ENCODE results near the gene EIF2AK2. TPM values are rescaled to one million over a fixed set of nuclear protein-coding genes. Genes with fewer than 3 reads are reported as not detected.
"Not testable (repeated sequence)": the region's sequence is repeated elsewhere in the genome, so short reads cannot be mapped to it uniquely, and the experiment has no call there.

EIF2AK2 gene
- 10 to 100 TPM; 28.8 to 31.6 TPM for total RNA-seq
- polyA plus RNA-seq: 10 to 100 TPM; 14.6 to 44.1 TPM

DNA sequence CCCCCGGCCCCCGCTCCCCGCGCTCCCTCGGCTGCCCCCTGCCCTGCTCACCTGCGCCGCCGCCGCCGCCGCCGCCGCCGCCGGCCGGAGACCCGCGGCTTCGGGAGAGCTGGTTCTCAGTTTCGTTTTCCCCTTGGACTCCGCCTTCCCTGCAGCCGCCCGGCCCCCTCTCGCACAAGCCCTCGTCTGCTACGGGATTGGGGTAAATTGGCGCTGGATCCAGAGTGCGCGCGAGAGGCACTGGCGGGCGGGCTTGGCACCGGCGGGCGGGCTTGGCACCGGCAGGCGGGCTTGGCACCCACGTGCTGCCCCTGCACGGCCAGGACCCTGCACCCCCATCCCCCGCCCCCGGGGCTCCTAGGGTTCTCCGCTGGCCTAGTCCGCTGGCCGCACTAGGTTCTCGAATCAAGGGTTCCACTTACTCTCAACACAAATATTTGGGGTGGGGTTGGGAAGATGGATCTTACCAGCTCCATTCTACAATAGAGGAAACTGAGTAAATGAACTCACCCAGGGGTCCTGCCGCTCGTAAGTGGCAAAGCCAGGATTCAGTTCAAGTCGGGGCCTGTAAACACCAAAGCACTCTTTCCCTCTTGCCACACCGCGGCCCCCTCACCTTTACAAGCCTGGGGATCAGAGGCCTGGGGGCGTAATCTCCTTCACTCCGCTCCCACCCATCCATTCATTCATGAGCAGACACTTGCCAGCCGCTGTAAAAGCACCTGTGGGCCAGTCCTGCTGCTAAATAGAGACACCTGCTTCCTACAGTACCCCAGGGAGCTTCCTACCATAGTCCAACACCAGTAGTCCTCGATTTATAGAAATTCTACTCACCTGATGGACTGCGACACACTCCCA, at the start of gene EIF2AK2:
TSS of gene EIF2AK2 (minus strand) at position 124 of the 858 bp plus-strand sequence. CDS start 9,174 bp downstream, outside the sequence.
- Histone ChIP-seq H3K4me3 (ENCODE audit: low read length in 2 of 2) (peak within 1 kb of the TSS; percentile 62 to 63), H3K27ac (ENCODE audit: low read depth, low read length) (peak within 1 kb of the TSS; percentile 72), H3K36me3 (ENCODE audit: insufficient read depth, low read length) (no peaks in the 10 kb centered on the region), H3K9me3 (ENCODE audit: control insufficient read depth in 1 of 2, low read length in 2 of 2) (no peaks in the 10 kb centered on the region), H3K27me3 (ENCODE audit: insufficient read depth, low read length) (no peaks in the 10 kb centered on the region), H3K4me1 (ENCODE audit: insufficient read depth, low read length) (peaks cover 26% of the 10 kb centered on the region)
- intact Hi-C loops (cut with micrococcal nuclease): loop anchor here (1.0 to 5.0 kb wide), 4 partner anchors 40 to 190 kb away; partner anchors contain the start of genes CEBPZ, CEBPZOS, GPATCH11 and HEATR5B
- Mint-ChIP-seq H3K27ac (peak within 1 kb of the TSS; percentile 86 to 96 (median 92)), H3K36me3 (peaks cover 20 to 21% of the 10 kb centered on the region in 2 donors), H3K4me3 (peak within 1 kb of the TSS; percentile 88 to 96 (median 94)), H3K27me3 (no peaks in the 10 kb centered on the region), H3K9me3 (peaks cover 0 to 2% (median 0%) of the 10 kb centered on the region in 8 donors), H3K4me1 (peaks cover 34 to 54% (median 49%) of the 10 kb centered on the region in 4 donors)
- POLR2A ChIA-PET (ENCODE audit: partially characterized antibody): interaction anchor here (0.9 to 1.6 kb wide), 9 partner anchors 13 to 190 kb away, joined by 3 to 10 read pairs (median 4); partner anchors contain the start of genes CEBPZ, CEBPZOS, GPATCH11 and HEATR5B
- peak; percentile 84 to 90 (median 87) for DNase-seq
- CTCF ChIA-PET (ENCODE audit: partially characterized antibody): interaction anchor here (3.9 kb wide), 1 partner anchor 12 kb away, joined by 25 read pairs; no protein-coding TSS in a partner anchor

DNA sequence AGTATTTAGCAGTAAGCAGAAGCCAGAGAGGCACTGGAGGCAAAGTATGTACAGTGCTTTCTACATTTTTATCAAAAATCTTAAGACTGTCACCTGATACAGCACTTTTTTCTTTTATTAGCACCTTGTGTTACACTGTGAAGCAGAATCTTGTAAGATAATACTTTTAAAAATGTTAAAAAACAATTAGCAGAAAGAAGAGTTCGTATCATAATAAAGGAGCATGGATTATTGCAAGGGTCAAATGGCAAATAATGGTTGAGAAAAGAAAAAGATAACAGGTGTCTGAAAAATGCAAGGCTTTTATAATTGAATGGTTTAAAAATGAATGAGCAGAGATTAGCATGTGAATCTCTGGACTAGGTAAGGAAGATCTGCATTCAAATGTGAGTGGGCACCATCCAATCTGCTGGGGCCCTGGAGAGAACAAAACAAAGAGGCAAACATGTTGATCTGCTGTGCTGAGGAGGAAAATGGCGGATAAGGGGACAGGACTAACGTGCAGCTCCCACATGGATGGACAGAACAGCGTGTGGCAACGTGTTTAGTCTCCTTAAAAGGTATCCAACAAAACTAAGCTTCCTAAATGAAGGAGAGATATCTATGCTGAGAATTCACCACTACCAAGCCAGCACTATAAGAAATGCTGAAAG, 49.0 kb upstream of the EIF2AK2 start:
- Histone ChIP-seq H3K27me3 (ENCODE audit: insufficient read depth, low read length) (no peaks in the 10 kb centered on the region), H3K4me3 (ENCODE audit: low read length in 2 of 2) (no peak overlapping the region), H3K4me1 (ENCODE audit: insufficient read depth, low read length) (peaks cover 12% of the 10 kb centered on the region), H3K36me3 (ENCODE audit: insufficient read depth, low read length) (peaks cover 56% of the 10 kb centered on the region), H3K27ac (ENCODE audit: low read depth, low read length) (no peak overlapping the region), H3K9me3 (ENCODE audit: control insufficient read depth in 1 of 2, low read length in 2 of 2) (peaks cover 0 to 3% of the 10 kb centered on the region in 2 donors)
- Mint-ChIP-seq H3K27me3 (no peaks in the 10 kb centered on the region), H3K27ac (peak overlapping the region in 1 of 7 donors; percentile 30), H3K36me3 (peaks cover 90 to 91% of the 10 kb centered on the region in 2 donors), H3K9me3 (peaks cover 15 to 44% (median 37%) of the 10 kb centered on the region in 8 donors), H3K4me3 (no peak overlapping the region), H3K4me1 (peaks cover 13 to 28% (median 20%) of the 10 kb centered on the region in 4 donors)
- DNase-seq: no peak
- POLR2A ChIA-PET (ENCODE audit: partially characterized antibody): no interaction called here
- intact Hi-C loops (cut with micrococcal nuclease): no loop called here
- CTCF ChIA-PET (ENCODE audit: partially characterized antibody): no interaction called here

DNA sequence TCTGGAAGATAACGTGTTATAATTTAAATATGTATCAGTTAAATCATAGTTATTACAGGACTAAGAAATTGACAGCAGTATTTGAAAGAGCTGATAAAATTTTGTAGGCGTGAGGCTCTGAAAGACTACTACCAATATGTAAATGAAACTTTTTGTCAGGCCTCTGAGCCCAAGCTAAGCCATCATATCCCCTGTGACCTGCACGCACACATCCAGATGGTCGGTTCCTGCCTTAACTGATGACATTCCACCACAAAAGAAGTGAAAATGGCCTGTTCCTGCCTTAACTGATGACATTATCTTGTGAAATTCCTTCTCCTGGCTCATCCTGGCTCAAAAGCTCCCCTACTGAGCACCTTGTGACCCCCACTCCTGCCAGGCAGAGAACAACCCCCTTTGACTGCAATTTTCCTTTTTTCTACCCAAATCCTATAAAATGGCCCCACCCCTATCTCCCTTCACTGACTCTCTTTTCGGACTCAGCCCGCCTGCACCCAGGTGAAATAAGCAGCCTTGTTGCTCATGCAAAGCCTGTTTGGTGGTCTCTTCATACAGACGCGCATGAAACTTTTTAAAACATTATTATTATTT, 48.4 kb upstream of the EIF2AK2 start:
- H3K27ac ChIP-seq (ENCODE audit: low read depth, low read length); H3K27me3 Mint-ChIP-seq; CTCF ChIA-PET (ENCODE audit: partially characterized antibody); H3K4me3 ChIP-seq (ENCODE audit: low read length in 2 of 2); H3K9me3 ChIP-seq (ENCODE audit: control insufficient read depth in 1 of 2, low read length in 2 of 2); H3K27me3 ChIP-seq (ENCODE audit: insufficient read depth, low read length); POLR2A ChIA-PET (ENCODE audit: partially characterized antibody); intact Hi-C loops (cut with micrococcal nuclease); DNase-seq: not testable (repeated sequence)
- Histone ChIP-seq H3K36me3 (ENCODE audit: insufficient read depth, low read length) (peaks cover 50% of the 10 kb centered on the region), H3K4me1 (ENCODE audit: insufficient read depth, low read length) (peaks cover 18% of the 10 kb centered on the region)
- H3K9me3 Mint-ChIP-seq: peaks cover 15 to 42% (median 37%) of the 10 kb centered on the region in 8 donors
- H3K27ac Mint-ChIP-seq: peak overlapping the region in 3 of 7 donors; percentile 10 to 83 (median 37)
- peaks cover 14 to 28% (median 23%) of the 10 kb centered on the region in 4 donors for H3K4me1 Mint-ChIP-seq
- peak overlapping the region in 1 of 8 donors; percentile 17 for H3K4me3 Mint-ChIP-seq
- peaks cover 84 to 88% of the 10 kb centered on the region in 2 donors for H3K36me3 Mint-ChIP-seq

DNA sequence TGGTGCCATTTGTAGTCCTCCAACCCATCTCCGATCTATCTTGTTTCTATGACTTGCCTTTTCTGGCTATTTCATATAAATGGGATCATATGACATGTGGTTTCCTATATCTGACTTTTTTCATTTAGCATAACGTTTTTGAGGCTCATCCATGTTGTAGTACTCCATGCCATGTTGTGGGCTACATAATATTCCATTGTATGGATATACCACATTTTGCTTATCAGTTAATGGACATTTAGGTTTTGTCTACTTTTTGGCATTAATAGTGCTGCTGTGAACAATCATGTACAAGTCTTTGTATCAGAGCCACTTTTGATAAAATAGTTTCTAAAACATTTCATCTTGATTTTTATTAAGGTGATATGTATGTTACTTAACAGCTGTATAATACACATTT, 46.9 kb upstream of the EIF2AK2 start:
- no peak overlapping the region for H3K27ac ChIP-seq (ENCODE audit: low read depth, low read length)
- ChIA-PET CTCF (ENCODE audit: partially characterized antibody) (no interaction called here), POLR2A (ENCODE audit: partially characterized antibody) (interaction anchor here (1.8 kb wide), 1 partner anchor 9 kb away, joined by 4 read pairs; no protein-coding TSS in a partner anchor)
- peaks cover 18 to 37% (median 29%) of the 10 kb centered on the region in 4 donors for H3K4me1 Mint-ChIP-seq
- H3K36me3 ChIP-seq (ENCODE audit: insufficient read depth, low read length): peaks cover 39% of the 10 kb centered on the region
- no peak overlapping the region for H3K4me3 ChIP-seq (ENCODE audit: low read length in 2 of 2)
- no peaks in the 10 kb centered on the region for H3K9me3 ChIP-seq (ENCODE audit: control insufficient read depth in 1 of 2, low read length in 2 of 2)
- peaks cover 70 to 73% of the 10 kb centered on the region in 2 donors for H3K36me3 Mint-ChIP-seq
- H3K4me3 Mint-ChIP-seq: no peak overlapping the region
- H3K4me1 ChIP-seq (ENCODE audit: insufficient read depth, low read length): peaks cover 25% of the 10 kb centered on the region
- H3K9me3 Mint-ChIP-seq: peaks cover 11 to 29% (median 26%) of the 10 kb centered on the region in 8 donors
- DNase-seq: no peak
- intact Hi-C loops (cut with micrococcal nuclease): no loop called here
- no peak overlapping the region for H3K27ac Mint-ChIP-seq
- no peaks in the 10 kb centered on the region for H3K27me3 ChIP-seq (ENCODE audit: insufficient read depth, low read length)
- no peaks in the 10 kb centered on the region for H3K27me3 Mint-ChIP-seq

DNA sequence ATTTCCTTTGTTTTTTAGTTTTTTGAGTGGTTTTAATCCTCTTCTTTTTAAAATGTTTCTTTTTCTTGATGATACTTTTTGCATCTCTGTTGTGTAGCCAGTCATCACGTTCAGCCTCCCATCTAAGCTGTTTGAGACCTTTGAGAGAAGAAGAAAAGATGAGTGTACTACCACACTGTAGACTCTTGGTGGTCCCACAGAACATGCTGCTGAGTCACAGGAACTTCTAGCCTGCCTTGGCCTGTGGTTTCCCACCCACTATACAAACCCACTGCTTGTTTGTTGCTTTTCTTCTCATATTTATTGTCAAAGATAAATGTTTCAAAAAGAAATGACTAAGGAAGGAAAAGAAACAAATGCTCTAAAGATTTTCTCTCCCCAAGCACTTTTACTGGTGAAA, 45.0 kb upstream of the EIF2AK2 start:
- Histone ChIP-seq H3K4me1 (ENCODE audit: insufficient read depth, low read length) (peaks cover 42% of the 10 kb centered on the region), H3K27ac (ENCODE audit: low read depth, low read length) (no peak overlapping the region), H3K27me3 (ENCODE audit: insufficient read depth, low read length) (no peaks in the 10 kb centered on the region), H3K36me3 (ENCODE audit: insufficient read depth, low read length) (peaks cover 32% of the 10 kb centered on the region), H3K4me3 (ENCODE audit: low read length in 2 of 2) (no peak overlapping the region), H3K9me3 (ENCODE audit: control insufficient read depth in 1 of 2, low read length in 2 of 2) (no peaks in the 10 kb centered on the region)
- intact Hi-C loops (cut with micrococcal nuclease): no loop called here
- POLR2A ChIA-PET (ENCODE audit: partially characterized antibody): interaction anchor here (1.1 to 1.3 kb wide), 2 partner anchors 30 to 235 kb away, joined by 3 read pairs; partner anchors contain the start of genes CEBPZ and NDUFAF7
- no peak for DNase-seq
- H3K36me3 Mint-ChIP-seq: peaks cover 50 to 56% of the 10 kb centered on the region in 2 donors
- H3K4me3 Mint-ChIP-seq: no peak overlapping the region
- H3K27me3 Mint-ChIP-seq: no peaks in the 10 kb centered on the region
- CTCF ChIA-PET (ENCODE audit: partially characterized antibody): interaction anchor here (1.2 to 1.4 kb wide), 2 partner anchors 15 to 170 kb away, joined by 3 read pairs; no protein-coding TSS in a partner anchor
- H3K27ac Mint-ChIP-seq: peak overlapping the region in 4 of 7 donors; percentile 2 to 68 (median 24)
- peaks cover 16 to 31% (median 21%) of the 10 kb centered on the region in 4 donors for H3K4me1 Mint-ChIP-seq
- peaks cover 2 to 12% (median 7%) of the 10 kb centered on the region in 8 donors for H3K9me3 Mint-ChIP-seq

DNA sequence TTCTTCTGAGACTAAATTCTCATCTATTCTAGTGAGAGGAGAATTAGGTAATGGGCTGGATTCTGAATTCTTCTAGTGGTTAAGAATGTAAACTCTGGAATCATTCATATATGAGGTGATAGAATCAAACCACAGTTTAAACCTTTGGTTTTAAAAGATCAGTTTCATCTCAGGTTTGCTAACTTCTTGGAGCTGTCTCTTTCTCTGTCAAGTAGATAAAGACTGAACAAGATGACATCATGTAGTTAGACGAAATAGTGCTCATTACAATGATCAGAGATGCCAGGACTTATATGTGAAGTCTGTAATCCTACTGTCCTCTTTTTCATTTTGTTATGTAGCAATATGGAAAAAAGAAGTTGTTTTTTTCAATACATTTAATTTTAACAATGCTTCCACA, 44.4 kb upstream of the EIF2AK2 start:
- no peaks in the 10 kb centered on the region for H3K9me3 ChIP-seq (ENCODE audit: control insufficient read depth in 1 of 2, low read length in 2 of 2)
- H3K4me3 ChIP-seq (ENCODE audit: low read length in 2 of 2): no peak overlapping the region
- no peak overlapping the region for H3K27ac ChIP-seq (ENCODE audit: low read depth, low read length)
- H3K27me3 ChIP-seq (ENCODE audit: insufficient read depth, low read length): no peaks in the 10 kb centered on the region
- H3K36me3 ChIP-seq (ENCODE audit: insufficient read depth, low read length): peaks cover 26% of the 10 kb centered on the region
- peaks cover 42% of the 10 kb centered on the region for H3K4me1 ChIP-seq (ENCODE audit: insufficient read depth, low read length)
- H3K27me3 Mint-ChIP-seq: no peaks in the 10 kb centered on the region
- no peak for DNase-seq
- H3K9me3 Mint-ChIP-seq: peaks cover 0 to 9% (median 6%) of the 10 kb centered on the region in 8 donors
- intact Hi-C loops (cut with micrococcal nuclease): no loop called here
- CTCF ChIA-PET (ENCODE audit: partially characterized antibody): interaction anchor here (1.2 to 1.4 kb wide), 2 partner anchors 15 to 169 kb away, joined by 3 read pairs; no protein-coding TSS in a partner anchor
- H3K36me3 Mint-ChIP-seq: peaks cover 45 to 53% of the 10 kb centered on the region in 2 donors
- no peak overlapping the region for H3K4me3 Mint-ChIP-seq
- peaks cover 16 to 35% (median 21%) of the 10 kb centered on the region in 4 donors for H3K4me1 Mint-ChIP-seq
- POLR2A ChIA-PET (ENCODE audit: partially characterized antibody): interaction anchor here (1.1 to 1.3 kb wide), 2 partner anchors 31 to 234 kb away, joined by 3 read pairs; partner anchors contain the start of genes CEBPZ and NDUFAF7
- peak overlapping the region in 2 of 7 donors; percentile 32 to 68 for H3K27ac Mint-ChIP-seq

All from CD4-positive, alpha-beta memory T cell (primary cell).